H9 (cell line): ENCODE data around the gene GLYR1. TPM values are rescaled to one million over a fixed set of nuclear protein-coding genes. Genes with fewer than 3 reads are reported as not detected.
A peak's percentile ranks its signal among the peaks of the same experiment; 100 is the strongest.

Experiments
- DNase-seq: peaks from one replicate; pipeline ENCODE4 v3.0.0-alpha.2; 2017
- H2AFZ ChIP-seq: one replicate; pipeline ENCODE4 v1.6.1; 2013; ENCODE audit warnings: mild to moderate bottlenecking, low read length, control low read depth, moderate library complexity
- H2AK5ac ChIP-seq: 2 replicates; pipeline ENCODE4 v1.6.1; 2013; ENCODE audit warnings: low read length, control low read depth, mixed read lengths; ENCODE audit not compliant: insufficient read length
- H2BK120ac ChIP-seq: one replicate; pipeline ENCODE4 v1.6.1; 2013; ENCODE audit warnings: low read depth, mild to moderate bottlenecking, low read length, control low read depth, inconsistent platforms; ENCODE audit not compliant: poor library complexity, severe bottlenecking
- H2BK12ac ChIP-seq: 2 replicates; pipeline ENCODE4 v1.6.1; 2013; ENCODE audit warnings: low read length, control low read depth, mixed read lengths, low read depth; ENCODE audit not compliant: insufficient read length
- H2BK15ac ChIP-seq: 2 replicates; pipeline ENCODE4 v1.6.1; 2013; ENCODE audit warnings: low read depth, low read length, control low read depth
- H2BK20ac ChIP-seq: one replicate; pipeline ENCODE4 v1.6.1; 2013; ENCODE audit warnings: low read depth, mild to moderate bottlenecking, low read length, control low read depth, inconsistent platforms; ENCODE audit not compliant: poor library complexity, severe bottlenecking
- H2BK5ac ChIP-seq: 2 replicates; pipeline ENCODE4 v1.6.1; 2013; ENCODE audit warnings: low read length, control low read depth, mixed read lengths; ENCODE audit not compliant: insufficient read length
- H3K14ac ChIP-seq: 2 replicates; pipeline ENCODE4 v1.6.1; 2013; ENCODE audit warnings: low read length, control low read depth; ENCODE audit not compliant: insufficient read depth
- H3K18ac ChIP-seq: 2 replicates; pipeline ENCODE4 v1.6.1; 2013; ENCODE audit warnings: low read depth, mild to moderate bottlenecking, mixed read lengths, low read length, control low read depth; ENCODE audit not compliant: insufficient read length
- H3K23ac ChIP-seq: 2 replicates; pipeline ENCODE4 v1.6.1; 2013; ENCODE audit warnings: low read length, control low read depth, mixed read lengths, low read depth; ENCODE audit not compliant: insufficient read length
- H3K23me2 ChIP-seq: 2 replicates; pipeline ENCODE4 v1.6.1; 2013; ENCODE audit warnings: low read depth, mild to moderate bottlenecking, mixed read lengths, low read length, control low read depth; ENCODE audit not compliant: insufficient read length, poor library complexity, severe bottlenecking
- H3K27ac ChIP-seq: 2 replicates; pipeline ENCODE4 v1.5.1; 2013; ENCODE audit warnings: low read length, control low read depth, mixed read lengths, low read depth; ENCODE audit not compliant: insufficient read length
- H3K27me3 ChIP-seq: 2 replicates; pipeline ENCODE4 v1.6.1; 2013; ENCODE audit warnings: low read length, control low read depth, inconsistent platforms; ENCODE audit not compliant: insufficient read depth
- H3K4ac ChIP-seq: 2 replicates; pipeline ENCODE4 v1.6.1; 2013; ENCODE audit warnings: low read depth, mild to moderate bottlenecking, control low read depth, inconsistent platforms, low read length, moderate library complexity
- H3K4me1 ChIP-seq: 2 replicates; pipeline ENCODE4 v1.6.1; 2013; ENCODE audit warnings: low read length, control low read depth, inconsistent platforms; ENCODE audit not compliant: insufficient read depth
- H3K4me2 ChIP-seq: 2 replicates; pipeline ENCODE4 v1.6.1; 2013; ENCODE audit warnings: low read length, control low read depth, mixed read lengths; ENCODE audit not compliant: insufficient read length, insufficient read depth
- H3K56ac ChIP-seq: 2 replicates; pipeline ENCODE4 v1.6.1; 2013; ENCODE audit warnings: low read depth, mild to moderate bottlenecking, mixed read lengths, low read length, control low read depth; ENCODE audit not compliant: insufficient read length
- H3K79me1 ChIP-seq: 2 replicates; pipeline ENCODE4 v1.6.1; 2013; ENCODE audit warnings: low read depth, mild to moderate bottlenecking, moderate library complexity, low read length, control low read depth, inconsistent platforms; ENCODE audit not compliant: insufficient read depth, poor library complexity, severe bottlenecking
- H3K79me2 ChIP-seq: 2 replicates; pipeline ENCODE4 v1.6.1; 2013; ENCODE audit warnings: low read length, control low read depth, inconsistent platforms; ENCODE audit not compliant: insufficient read depth
- H3K9ac ChIP-seq: 2 replicates; pipeline ENCODE4 v1.6.1; 2013; ENCODE audit warnings: low read length, control low read depth, mixed read lengths; ENCODE audit not compliant: insufficient read length; ENCODE audit errors: extremely low read depth
- H3K9me3 ChIP-seq: one replicate; pipeline ENCODE4 v1.6.1; 2013; ENCODE audit warnings: low read depth, low read length, inconsistent platforms; ENCODE audit not compliant: control insufficient read depth
- H3T11ph ChIP-seq: one replicate; pipeline ENCODE4 v1.6.1; 2013; ENCODE audit warnings: mild to moderate bottlenecking, low read length, control low read depth, inconsistent platforms
- H4K20me1 ChIP-seq: one replicate; pipeline ENCODE4 v1.6.1; 2013; ENCODE audit not compliant: control insufficient read depth, insufficient read length, insufficient read depth
- H4K5ac ChIP-seq: 2 replicates; pipeline ENCODE4 v1.6.1; 2013; ENCODE audit warnings: low read depth, mild to moderate bottlenecking, mixed read lengths, low read length, control low read depth; ENCODE audit not compliant: insufficient read length
- H4K8ac ChIP-seq: replicated peaks from 2 replicates; pipeline ENCODE4 v1.6.1; 2013; ENCODE audit warnings: low read length, control low read depth, mixed read lengths, low read depth; ENCODE audit not compliant: insufficient read length
- H4K91ac ChIP-seq: 2 replicates; pipeline ENCODE4 v1.6.1; 2013; ENCODE audit warnings: low read depth, mild to moderate bottlenecking, moderate library complexity, mixed read lengths, low read length, control low read depth; ENCODE audit not compliant: insufficient read length
- H3K27ac Mint-ChIP-seq, 3 experiments: 2 replicates in 2 of 3; 3 replicates in 1 of 3; pipeline ENCODE4 v1.8.0; 2020 to 2021; ENCODE audit warnings: mixed read lengths in 3 of 3, mild to moderate bottlenecking in 1 of 3, moderate library complexity in 1 of 3
- H3K27me3 Mint-ChIP-seq: 2 replicates; pipeline ENCODE4 v1.8.0; 2021; ENCODE audit warnings: low read depth, mild to moderate bottlenecking, moderate library complexity, mixed read lengths
- H3K36me3 Mint-ChIP-seq, 3 experiments: 2 replicates in 2 of 3; 3 replicates in 1 of 3; pipeline ENCODE4 v1.8.0; 2020 to 2021; ENCODE audit warnings: low read depth in 3 of 3, mixed read lengths in 3 of 3; ENCODE audit not compliant: insufficient read depth in 1 of 3
- H3K4me1 Mint-ChIP-seq, 2 experiments: 2 replicates each; pipeline ENCODE4 v1.8.0; 2020; ENCODE audit warnings: mixed read lengths in 2 of 2
- H3K4me3 Mint-ChIP-seq, 2 experiments: 2 replicates in 1 of 2; 3 replicates in 1 of 2; pipeline ENCODE4 v1.8.0; 2020 to 2021; ENCODE audit warnings: mild to moderate bottlenecking in 2 of 2, mixed read lengths in 2 of 2, moderate library complexity in 1 of 2
- H3K9me3 Mint-ChIP-seq, 2 experiments: 2 replicates in 1 of 2; 3 replicates in 1 of 2; pipeline ENCODE4 v1.8.0; 2020; ENCODE audit warnings: mild to moderate bottlenecking in 2 of 2, mixed read lengths in 2 of 2, moderate library complexity in 1 of 2
- CTCF ChIP-seq: fragments of 200-600 bp; sonication (generic); conservative IDR thresholded peaks from 3 replicates; pipeline ENCODE4 v1.8.0; 2021; ENCODE audit warnings: antibody characterized with exemption, mild to moderate bottlenecking
- WGBS: extraction: QIAGEN DNeasy Blood & Tissue Kit; methylation state at CpG from one replicate; pipeline ENCODE4 v1.1.7; 2013; ENCODE audit warnings: missing lambda C conversion rate, low lambda C conversion rate, mixed read lengths; ENCODE audit not compliant: insufficient read length; ENCODE audit errors: extremely low coverage; 5-methylcytosine and 5-hydroxymethylcytosine counted together
- total RNA-seq: library from RNA; stranded (reverse); gene quantifications from 2 replicates; pipeline ENCODE4 v1.2.1, GENCODE V29; 2021

Gene GLYR1
- total RNA-seq, 1 experiment from 2014 or later = 114 TPM

- TF ChIP-seq CTCF = no peak
- no peaks in the 10 kb centered on the region; the same call in none of the 2 replicates for H3K27me3 Mint-ChIP-seq
- no peak overlapping the region for H3K56ac ChIP-seq
- H2BK12ac ChIP-seq = no peak overlapping the region
- no peak overlapping the region for H3K4me3 Mint-ChIP-seq
- H3K4ac ChIP-seq = no peak overlapping the region
- no peak overlapping the region for H3K4me2 ChIP-seq
- no peak overlapping the region for H3K23ac ChIP-seq
- no peak overlapping the region for H2BK15ac ChIP-seq
- H2BK5ac ChIP-seq = no peak overlapping the region
- whole genome bisulfite sequencing = no CpG with 5 or more reads among the region's 21 CpGs
- H3K4me1 ChIP-seq = no peaks in the 10 kb centered on the region
- no peak overlapping the region for H3T11ph ChIP-seq
- no peak overlapping the region for H2BK20ac ChIP-seq
- no peak overlapping the region for H4K5ac ChIP-seq
- H3K23me2 ChIP-seq = peaks cover 4% of the 10 kb centered on the region
- H4K20me1 ChIP-seq = no peaks in the 10 kb centered on the region
- no peak for DNase-seq
- H4K8ac ChIP-seq = no peak overlapping the region
- H4K91ac ChIP-seq = no peak overlapping the region
- H3K9ac ChIP-seq = no peak overlapping the region
- peaks cover 6 to 13% of the 10 kb centered on the region in 2 experiments; a peak in 3 of 4 replicates for H3K4me1 Mint-ChIP-seq
- no peaks in the 10 kb centered on the region for H3K9me3 ChIP-seq
- H3K79me1 ChIP-seq = no peaks in the 10 kb centered on the region
- no peak overlapping the region; the same call in 1 of the 2 replicates for H3K14ac ChIP-seq
- no peaks in the 10 kb centered on the region for H3K79me2 ChIP-seq
- H3K27me3 ChIP-seq = no peaks in the 10 kb centered on the region
- H3K27ac ChIP-seq = no peak overlapping the region
- no peak overlapping the region for H2BK120ac ChIP-seq
- H3K18ac ChIP-seq = no peak overlapping the region
- H2AK5ac ChIP-seq = no peak overlapping the region
- no peak overlapping the region for H2AFZ ChIP-seq
- H3K36me3 Mint-ChIP-seq = peaks cover 3 to 24% (median 12%) of the 10 kb centered on the region in 3 experiments
- no peaks in the 10 kb centered on the region for H3K9me3 Mint-ChIP-seq
- peak overlapping the region in 2 of 3 experiments; percentile 59 to 79; a peak in 3 of 7 replicates for H3K27ac Mint-ChIP-seq
These were observed 49.9 kb downstream of the GLYR1 start for GRCh38 chr16:4796982-4797804.
